K562 (cell line): Measurements from ENCODE around the gene LRRC74B. TPM values are rescaled to one million over a fixed set of nuclear protein-coding genes. Genes with fewer than 3 reads are reported as not detected.
A peak's percentile ranks its signal among the peaks of the same experiment; 100 is the strongest.

Experiments used
- BCOR ChIP-seq: fragments of 450-650 bp; IDR thresholded peaks from 2 replicates; pipeline ENCODE4 v1.6.1; 2016
- POU5F1 ChIP-seq: fragments of 150-350 bp; IDR thresholded peaks from 2 replicates; pipeline ENCODE4 v1.6.1; 2014; ENCODE audit warnings: borderline replicate concordance, low read length, low read depth, mild to moderate bottlenecking; ENCODE audit not compliant: partially characterized antibody
- RBM39 ChIP-seq: fragments of 200-400 bp; formaldehyde crosslinking; optimal IDR thresholded peaks from 2 replicates; pipeline ENCODE3; 2018; ENCODE audit warnings: low read depth, low read length
- SMARCE1 ChIP-seq: fragments of 450-650 bp; IDR thresholded peaks from 2 replicates; pipeline ENCODE4 v1.7.1; 2016; ENCODE audit warnings: mild to moderate bottlenecking
- YY1 ChIP-seq, 3 experiments: IDR thresholded peaks; 2 replicates each; pipeline ENCODE4 v1.6.1; 2011; ENCODE audit warnings: low read length in 2 of 3, mild to moderate bottlenecking in 2 of 3, moderate library complexity in 2 of 3, borderline replicate concordance in 1 of 3, control low read depth in 1 of 3, low read depth in 1 of 3; ENCODE audit not compliant: insufficient read depth in 3 of 3, insufficient replicate concordance in 2 of 3, control insufficient read depth in 1 of 3, insufficient read length in 1 of 3; ENCODE audit errors: extremely low read depth in 1 of 3
- ZNF184 ChIP-seq: sonication (generic); formaldehyde crosslinking; IDR thresholded peaks from 2 replicates; pipeline ENCODE4 v1.5.0; 2020; ENCODE audit warnings: missing genetic modification reagents
- polyA plus RNA-seq, 8 experiments: library from polyadenylated mRNA; depleted of rRNA in 4 of 8; stranded (reverse) in 5 of 8; unstranded in 3 of 8; fragments of >200 nt; fragmentation: Nextera tagmentation in 2 of 8; fragmentation: Illumina TruSeq in 1 of 8; extraction: Ambion mirVana in 2 of 8; extraction: Trizol in 1 of 8; gene quantifications; 2 replicates each; pipeline versions ENCODE4 v1.2.1 to v1.2.3, GENCODE V29; 2011 to 2014; ENCODE audit warnings: inconsistent platforms in 1 of 8, missing spikeins in 1 of 8
- total RNA-seq, 7 experiments: library from RNA; depleted of rRNA in 6 of 7; stranded (reverse); fragments of >200 nt in 6 of 7; fragmentation: Illumina TruSeq in 2 of 7; extraction: Trizol in 2 of 7; gene quantifications; 2 replicates each; pipeline versions ENCODE4 v1.2.1 to v1.2.3, GENCODE V29; 2011 to 2021; ENCODE audit warnings: low replicate concordance in 1 of 7
- TF ChIP-seq, protein P1 (sequence below): IDR thresholded peaks from 2 replicates; pipeline ENCODE4 v1.6.1; 2011; ENCODE audit warnings: borderline replicate concordance, low read depth, mild to moderate bottlenecking, moderate library complexity, low read length; ENCODE audit not compliant: insufficient read depth, poor library complexity, severe bottlenecking
- TF ChIP-seq, protein P2 (sequence below): fragments of 200-800 bp; sonication (Bioruptor generic); IDR thresholded peaks from 2 replicates; pipeline ENCODE4 v1.6.1; 2016; ENCODE audit warnings: missing genetic modification characterization, missing compliant biosample characterization
- TF ChIP-seq, protein P3 (sequence below): fragments of 250-450 bp; sonication (Bioruptor Pico); IDR thresholded peaks from 2 replicates; pipeline ENCODE4 v1.5.0; 2021; ENCODE audit warnings: mild to moderate bottlenecking, moderate library complexity

Gene LRRC74B
- total and polyA plus RNA-seq, 9 of the 15 experiments (the other 6 are each of a cell fraction or from before 2014, with no cell fraction given): not detected

DNA sequence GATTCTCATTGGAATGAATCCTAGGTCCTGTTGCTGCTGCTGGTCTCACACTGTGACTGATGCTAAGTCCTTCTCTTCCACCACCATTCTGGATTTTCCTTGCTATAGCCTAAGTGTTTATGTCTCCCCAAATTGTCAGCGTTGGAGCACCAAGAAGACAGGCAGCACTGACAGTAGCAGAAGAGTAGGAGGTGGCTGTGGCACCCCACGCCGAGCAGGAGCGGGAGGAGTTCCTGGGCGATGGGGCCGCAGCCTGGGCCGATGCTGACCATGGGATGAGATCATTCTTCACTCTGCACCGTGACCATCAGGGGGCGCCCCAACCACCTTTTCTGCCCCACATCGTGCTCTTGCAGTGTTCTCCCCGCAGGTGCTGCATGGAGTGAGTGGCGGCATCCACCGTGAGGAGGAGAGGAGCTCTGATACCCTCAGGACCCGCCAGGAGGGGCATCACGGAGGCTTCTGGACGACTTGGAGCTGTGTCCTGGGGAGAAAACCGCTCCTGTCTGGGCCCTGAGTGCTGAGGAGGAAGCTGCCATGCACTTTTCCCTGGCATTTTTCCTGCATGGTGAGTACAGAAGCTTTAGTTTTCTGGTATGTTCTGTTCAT is 57.0 kb downstream of the LRRC74B start (continued):
- TF ChIP-seq, protein P1, sequence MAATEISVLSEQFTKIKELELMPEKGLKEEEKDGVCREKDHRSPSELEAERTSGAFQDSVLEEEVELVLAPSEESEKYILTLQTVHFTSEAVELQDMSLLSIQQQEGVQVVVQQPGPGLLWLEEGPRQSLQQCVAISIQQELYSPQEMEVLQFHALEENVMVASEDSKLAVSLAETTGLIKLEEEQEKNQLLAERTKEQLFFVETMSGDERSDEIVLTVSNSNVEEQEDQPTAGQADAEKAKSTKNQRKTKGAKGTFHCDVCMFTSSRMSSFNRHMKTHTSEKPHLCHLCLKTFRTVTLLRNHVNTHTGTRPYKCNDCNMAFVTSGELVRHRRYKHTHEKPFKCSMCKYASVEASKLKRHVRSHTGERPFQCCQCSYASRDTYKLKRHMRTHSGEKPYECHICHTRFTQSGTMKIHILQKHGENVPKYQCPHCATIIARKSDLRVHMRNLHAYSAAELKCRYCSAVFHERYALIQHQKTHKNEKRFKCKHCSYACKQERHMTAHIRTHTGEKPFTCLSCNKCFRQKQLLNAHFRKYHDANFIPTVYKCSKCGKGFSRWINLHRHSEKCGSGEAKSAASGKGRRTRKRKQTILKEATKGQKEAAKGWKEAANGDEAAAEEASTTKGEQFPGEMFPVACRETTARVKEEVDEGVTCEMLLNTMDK: peak; percentile 84
- no peak for TF ChIP-seq BCOR
- no peak for TF ChIP-seq ZNF184
- TF ChIP-seq, protein P2, sequence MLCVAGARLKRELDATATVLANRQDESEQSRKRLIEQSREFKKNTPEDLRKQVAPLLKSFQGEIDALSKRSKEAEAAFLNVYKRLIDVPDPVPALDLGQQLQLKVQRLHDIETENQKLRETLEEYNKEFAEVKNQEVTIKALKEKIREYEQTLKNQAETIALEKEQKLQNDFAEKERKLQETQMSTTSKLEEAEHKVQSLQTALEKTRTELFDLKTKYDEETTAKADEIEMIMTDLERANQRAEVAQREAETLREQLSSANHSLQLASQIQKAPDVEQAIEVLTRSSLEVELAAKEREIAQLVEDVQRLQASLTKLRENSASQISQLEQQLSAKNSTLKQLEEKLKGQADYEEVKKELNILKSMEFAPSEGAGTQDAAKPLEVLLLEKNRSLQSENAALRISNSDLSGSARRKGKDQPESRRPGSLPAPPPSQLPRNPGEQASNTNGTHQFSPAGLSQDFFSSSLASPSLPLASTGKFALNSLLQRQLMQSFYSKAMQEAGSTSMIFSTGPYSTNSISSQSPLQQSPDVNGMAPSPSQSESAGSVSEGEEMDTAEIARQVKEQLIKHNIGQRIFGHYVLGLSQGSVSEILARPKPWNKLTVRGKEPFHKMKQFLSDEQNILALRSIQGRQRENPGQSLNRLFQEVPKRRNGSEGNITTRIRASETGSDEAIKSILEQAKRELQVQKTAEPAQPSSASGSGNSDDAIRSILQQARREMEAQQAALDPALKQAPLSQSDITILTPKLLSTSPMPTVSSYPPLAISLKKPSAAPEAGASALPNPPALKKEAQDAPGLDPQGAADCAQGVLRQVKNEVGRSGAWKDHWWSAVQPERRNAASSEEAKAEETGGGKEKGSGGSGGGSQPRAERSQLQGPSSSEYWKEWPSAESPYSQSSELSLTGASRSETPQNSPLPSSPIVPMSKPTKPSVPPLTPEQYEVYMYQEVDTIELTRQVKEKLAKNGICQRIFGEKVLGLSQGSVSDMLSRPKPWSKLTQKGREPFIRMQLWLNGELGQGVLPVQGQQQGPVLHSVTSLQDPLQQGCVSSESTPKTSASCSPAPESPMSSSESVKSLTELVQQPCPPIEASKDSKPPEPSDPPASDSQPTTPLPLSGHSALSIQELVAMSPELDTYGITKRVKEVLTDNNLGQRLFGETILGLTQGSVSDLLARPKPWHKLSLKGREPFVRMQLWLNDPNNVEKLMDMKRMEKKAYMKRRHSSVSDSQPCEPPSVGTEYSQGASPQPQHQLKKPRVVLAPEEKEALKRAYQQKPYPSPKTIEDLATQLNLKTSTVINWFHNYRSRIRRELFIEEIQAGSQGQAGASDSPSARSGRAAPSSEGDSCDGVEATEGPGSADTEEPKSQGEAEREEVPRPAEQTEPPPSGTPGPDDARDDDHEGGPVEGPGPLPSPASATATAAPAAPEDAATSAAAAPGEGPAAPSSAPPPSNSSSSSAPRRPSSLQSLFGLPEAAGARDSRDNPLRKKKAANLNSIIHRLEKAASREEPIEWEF (CRISPR knock-in tag): no peak
- peak in 1 of 3 experiments; percentile 73 for TF ChIP-seq YY1 (IDR thresholded peaks at IDR 0.05; ENCODE audit: borderline replicate concordance in 1 of 3, control insufficient read depth in 1 of 3, extremely low read depth in 1 of 3, insufficient read depth in 3 of 3, insufficient read length in 1 of 3, insufficient replicate concordance in 2 of 3, low read depth in 1 of 3, low read length in 2 of 3)
- no peak for TF ChIP-seq RBM39
- TF ChIP-seq, protein P3, sequence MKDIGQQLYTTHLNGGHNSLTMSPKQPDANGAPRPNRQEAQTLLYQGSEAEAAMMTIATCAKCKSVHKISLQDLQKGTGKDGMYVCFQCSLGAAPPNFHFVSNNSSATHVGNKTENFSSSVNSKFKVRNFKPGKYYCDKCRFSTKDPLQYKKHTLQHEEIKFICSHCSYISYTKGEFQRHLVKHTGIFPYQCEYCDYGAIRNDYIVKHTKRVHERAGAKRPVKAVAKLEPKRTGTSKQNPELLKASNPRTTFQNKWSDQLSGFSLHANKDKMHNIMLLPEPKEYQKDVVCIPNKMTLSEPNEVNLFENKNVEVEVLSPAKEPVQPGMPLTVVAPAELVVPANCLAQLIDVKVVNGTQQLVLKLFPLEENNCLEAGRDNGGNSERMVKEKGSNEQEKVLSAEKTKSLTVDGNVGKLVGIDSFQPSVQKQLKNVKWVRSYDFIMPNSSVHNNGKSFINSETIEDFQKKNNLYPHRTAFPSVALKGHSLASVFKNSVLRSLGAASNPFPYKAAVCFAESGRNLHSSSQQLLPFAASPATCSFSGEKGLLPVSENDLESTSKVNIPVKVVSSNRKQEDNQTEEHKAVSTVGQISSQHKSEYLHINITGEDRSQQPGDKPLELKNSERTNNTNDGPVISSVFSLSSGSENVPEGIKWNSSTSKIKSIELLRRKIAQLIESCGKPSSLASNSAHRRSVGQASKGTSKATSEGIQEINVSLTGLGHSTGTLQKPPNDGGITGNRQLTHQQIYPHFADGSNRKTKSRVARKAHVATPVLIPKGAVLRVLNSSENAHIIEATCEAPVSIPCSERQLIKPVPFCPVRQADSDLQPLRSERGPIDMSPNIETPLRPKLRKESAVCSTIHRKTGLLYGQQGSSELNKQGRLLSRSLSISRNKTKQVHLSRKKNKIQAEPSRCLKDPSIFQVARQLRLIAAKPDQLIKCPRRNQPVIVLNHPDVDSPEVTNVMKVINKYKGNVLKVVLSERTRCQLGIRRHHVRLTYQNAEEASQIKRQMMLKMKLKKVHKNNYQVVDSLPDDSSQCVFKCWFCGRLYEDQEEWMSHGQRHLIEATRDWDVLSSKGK: no peak
- TF ChIP-seq POU5F1: no peak
- no peak for TF ChIP-seq SMARCE1
